HepG2 (cell line): ENCODE data around the gene TRIM44. TPM values are rescaled to one million over a fixed set of nuclear protein-coding genes. Genes with fewer than 3 reads are reported as not detected.
A peak's percentile ranks its signal among the peaks of the same experiment; 100 is the strongest.

Source experiments
- ATAC-seq: fragments of 200-7000 bp; cut with Tn5 transposase; 3 replicates; pipeline ENCODE4 v1.9.1; 2020; ENCODE audit warnings: mild to moderate bottlenecking, moderate library complexity
- BruUV-seq: library from RNA; stranded (reverse); fragments of 400-500 nt; replicated peaks from 2 replicates; lab custom pipeline; 2021; lab: Mats Ljungman, UMichigan
- CTCF ChIA-PET: fragments of 300-600 bp; formaldehyde crosslinking; extraction: SDS; loops from one replicate; lab custom pipeline; 2021; ENCODE audit warnings: low total read pairs, inconsistent platforms, low intra/inter-chr PET ratio; lab: Yijun Ruan, JAX
- POLR2A ChIA-PET: fragments of 350-600 bp; sonication (Branson Sonifier 250); formaldehyde crosslinking; loops from one replicate; lab custom pipeline; 2020; ENCODE audit warnings: antibody characterized with exemption, inconsistent platforms; lab: Yijun Ruan, JAX
- DNase-seq: peaks from one replicate; pipeline ENCODE4 v3.0.0-alpha.2; 2015; ENCODE audit warnings: low spot score
- FAIRE-seq: peaks from 3 replicates; lab custom pipeline; 2011; peaks lifted over from hg19 to GRCh38; lab: Jason Lieb, UNC
- H2AFZ ChIP-seq: one replicate; pipeline ENCODE4 v1.6.1; 2011; ENCODE audit warnings: low read length, inconsistent platforms
- H3K27ac ChIP-seq: fragments of 300-600 bp; 3 replicates; pipeline ENCODE4 v1.8.0; 2011; ENCODE audit warnings: mixed run types, mild to moderate bottlenecking, mixed read lengths, low read length, inconsistent platforms; ENCODE audit not compliant: insufficient read depth; ENCODE audit errors: extremely low read length
- H3K27me3 ChIP-seq, 2 experiments: fragments of 200-600 bp in 1 of 2; 2 replicates in 1 of 2; 3 replicates in 1 of 2; pipeline versions ENCODE4 v1.6.0 to v1.8.0; 2011; ENCODE audit warnings: low read length in 2 of 2, mild to moderate bottlenecking in 2 of 2, moderate library complexity in 2 of 2, inconsistent platforms in 1 of 2; ENCODE audit not compliant: insufficient read depth in 2 of 2, control insufficient read depth in 1 of 2
- H3K36me3 ChIP-seq, 2 experiments: fragments of 200-600 bp in 1 of 2; replicated peaks in 1 of 2; 2 replicates in 1 of 2; 3 replicates in 1 of 2; pipeline versions ENCODE4 v1.5.1 to v1.8.0; 2011; ENCODE audit warnings: low read length in 2 of 2, inconsistent platforms in 1 of 2; ENCODE audit not compliant: insufficient read depth in 2 of 2, control insufficient read depth in 1 of 2
- H3K4me1 ChIP-seq: 2 replicates; pipeline ENCODE4 v1.5.1; 2012; ENCODE audit warnings: low read length, inconsistent platforms; ENCODE audit not compliant: insufficient read depth
- H3K4me2 ChIP-seq: 2 replicates; pipeline ENCODE4 v1.6.0; 2011; ENCODE audit warnings: low read depth, low read length, inconsistent platforms
- H3K4me3 ChIP-seq, 3 experiments: fragments of 200-600 bp in 1 of 3; sonication (generic), shearing (Covaris generic) in 1 of 3; replicated peaks in 1 of 3; 2 replicates each; pipeline ENCODE4 v1.5.1; 2011 to 2016; ENCODE audit warnings: low read length in 3 of 3, inconsistent platforms in 2 of 3, low read depth in 2 of 3, mild to moderate bottlenecking in 2 of 3, control low read depth in 1 of 3, mixed read lengths in 1 of 3; ENCODE audit not compliant: insufficient read depth in 1 of 3
- H3K79me2 ChIP-seq: one replicate; pipeline ENCODE4 v1.6.1; 2011; ENCODE audit warnings: low read length, inconsistent platforms; ENCODE audit not compliant: insufficient read depth
- H3K9ac ChIP-seq: 2 replicates; pipeline ENCODE4 v1.6.0; 2011; ENCODE audit warnings: mild to moderate bottlenecking, low read depth, low read length, inconsistent platforms; ENCODE audit not compliant: insufficient read depth
- H3K9me3 ChIP-seq: 2 replicates; pipeline ENCODE4 v1.5.1; 2012; ENCODE audit warnings: mild to moderate bottlenecking, low read length
- H4K20me1 ChIP-seq: 2 replicates; pipeline ENCODE4 v1.6.0; 2011; ENCODE audit warnings: inconsistent platforms, mild to moderate bottlenecking, low read length, moderate library complexity; ENCODE audit not compliant: insufficient read depth
- BORCS8-MEF2B ChIP-seq: sonication (generic); formaldehyde crosslinking; IDR thresholded peaks from 2 replicates; pipeline ENCODE4 v1.8.0; 2022; ENCODE audit warnings: mild to moderate bottlenecking, missing genetic modification reagents
- CBFB ChIP-seq: sonication (generic); formaldehyde crosslinking; IDR thresholded peaks from 2 replicates; pipeline ENCODE4 v1.4.0; 2020; ENCODE audit warnings: missing genetic modification reagents
- EHMT2 ChIP-seq: fragments of 200-600 bp; sonication (generic); IDR thresholded peaks from 2 replicates; pipeline ENCODE4 v1.7.0; 2017; ENCODE audit warnings: antibody characterized with exemption, low read depth, low read length, borderline replicate concordance
- HOXA3 ChIP-seq: sonication (generic); formaldehyde crosslinking; IDR thresholded peaks from 2 replicates; pipeline ENCODE4 v1.5.0; 2020; ENCODE audit warnings: missing genetic modification reagents
- RAD21 ChIP-seq: fragments of 450-650 bp; formaldehyde crosslinking; IDR thresholded peaks from 2 replicates; pipeline ENCODE4 v1.5.0; 2020; ENCODE audit warnings: mild to moderate bottlenecking
- SIX1 ChIP-seq: sonication (generic); formaldehyde crosslinking; IDR thresholded peaks from 2 replicates; pipeline ENCODE4 v1.4.0; 2020; ENCODE audit warnings: missing genetic modification reagents, borderline replicate concordance
- SMC3 ChIP-seq: IDR thresholded peaks from 2 replicates; pipeline ENCODE4 v1.6.1; 2011; ENCODE audit warnings: low read length, improper control_type of control experiment
- SRF ChIP-seq: IDR thresholded peaks from 2 replicates; pipeline ENCODE4 v1.6.1; 2011; ENCODE audit warnings: mild to moderate bottlenecking, low read depth, low read length, moderate library complexity
- STAG1 ChIP-seq: sonication (generic); formaldehyde crosslinking; IDR thresholded peaks from 2 replicates; pipeline ENCODE4 v1.4.0; 2020; ENCODE audit warnings: missing genetic modification reagents
- ZNF251 ChIP-seq: sonication (generic); formaldehyde crosslinking; IDR thresholded peaks from 2 replicates; pipeline ENCODE4 v1.9.0; 2021; ENCODE audit warnings: mild to moderate bottlenecking, missing genetic modification reagents
- ZNF550 ChIP-seq: sonication (generic); formaldehyde crosslinking; IDR thresholded peaks from 2 replicates; pipeline ENCODE4 v1.4.0; 2020; ENCODE audit warnings: mild to moderate bottlenecking, missing genetic modification reagents, borderline replicate concordance
- whole genome bisulfite sequencing: methylation state at CpG from one replicate; pipeline ENCODE4 v1.1.6; 2017; ENCODE audit warnings: low lambda C conversion rate; 5-methylcytosine and 5-hydroxymethylcytosine counted together
- in situ Hi-C: cut with HindIII; loops from 2 replicates; pipeline ENCODE4 v1.10.0; 2017; ENCODE audit warnings: low pct_unique_long_range_greater_than_20kb; ENCODE audit not compliant: extremely low pct_ligation_motif_present
- intact Hi-C: fragments of 100-400 bp; cut with micrococcal nuclease; formaldehyde crosslinking; loops from one replicate; pipeline ENCODE4 v1.10.0; 2022; ENCODE audit not compliant: unreplicated experiment
- polyA plus RNA-seq, 8 experiments: library from polyadenylated mRNA; depleted of rRNA in 3 of 8; stranded (reverse) in 7 of 8; unstranded in 1 of 8; fragments of >200 nt; fragmentation: Illumina TruSeq in 4 of 8; extraction: Trizol in 4 of 8; gene quantifications; 2 replicates each; pipeline versions ENCODE4 v1.2.1 to v1.2.3, GENCODE V29; 2011 to 2016; ENCODE audit warnings: low read depth in 4 of 8, missing spikeins in 1 of 8, mixed read lengths in 1 of 8; ENCODE audit not compliant: insufficient read depth in 1 of 8
- total RNA-seq, 5 experiments: library from RNA; depleted of rRNA; stranded (reverse); fragments of >200 nt; fragmentation: Illumina TruSeq; extraction: Trizol; gene quantifications; 2 replicates each; pipeline ENCODE4 v1.2.3, GENCODE V29; 2016; ENCODE audit warnings: low read depth in 1 of 5
- TF ChIP-seq, protein P1 (sequence below): sonication (generic); formaldehyde crosslinking; IDR thresholded peaks from 2 replicates; pipeline ENCODE4 v1.8.0; 2022; ENCODE audit warnings: missing genetic modification reagents, mild to moderate bottlenecking, borderline replicate concordance
- TF ChIP-seq, protein P2 (sequence below): sonication (generic); formaldehyde crosslinking; IDR thresholded peaks from 2 replicates; pipeline ENCODE4 v1.8.0; 2022; ENCODE audit warnings: mild to moderate bottlenecking, missing genetic modification reagents, borderline replicate concordance
- TF ChIP-seq, protein P3 (sequence below): sonication (generic); formaldehyde crosslinking; IDR thresholded peaks from 2 replicates; pipeline ENCODE4 v1.9.0; 2022; ENCODE audit warnings: low read depth, missing genetic modification reagents
- TF ChIP-seq, protein P4 (sequence below): sonication (generic); formaldehyde crosslinking; IDR thresholded peaks from 2 replicates; pipeline ENCODE4 v1.5.1; 2020; ENCODE audit warnings: missing genetic modification reagents, mild to moderate bottlenecking, borderline replicate concordance
- TF ChIP-seq, protein P5 (sequence below): conservative IDR thresholded peaks from 2 replicates; pipeline ENCODE4 v1.6.1; 2018; ENCODE audit warnings: missing genetic modification reagents

Gene TRIM44
- total and polyA plus RNA-seq, 2 of the 13 experiments (the other 11 are each of a cell fraction or from before 2014, with no cell fraction given) = 22.7 to 50.3 TPM

DNA sequence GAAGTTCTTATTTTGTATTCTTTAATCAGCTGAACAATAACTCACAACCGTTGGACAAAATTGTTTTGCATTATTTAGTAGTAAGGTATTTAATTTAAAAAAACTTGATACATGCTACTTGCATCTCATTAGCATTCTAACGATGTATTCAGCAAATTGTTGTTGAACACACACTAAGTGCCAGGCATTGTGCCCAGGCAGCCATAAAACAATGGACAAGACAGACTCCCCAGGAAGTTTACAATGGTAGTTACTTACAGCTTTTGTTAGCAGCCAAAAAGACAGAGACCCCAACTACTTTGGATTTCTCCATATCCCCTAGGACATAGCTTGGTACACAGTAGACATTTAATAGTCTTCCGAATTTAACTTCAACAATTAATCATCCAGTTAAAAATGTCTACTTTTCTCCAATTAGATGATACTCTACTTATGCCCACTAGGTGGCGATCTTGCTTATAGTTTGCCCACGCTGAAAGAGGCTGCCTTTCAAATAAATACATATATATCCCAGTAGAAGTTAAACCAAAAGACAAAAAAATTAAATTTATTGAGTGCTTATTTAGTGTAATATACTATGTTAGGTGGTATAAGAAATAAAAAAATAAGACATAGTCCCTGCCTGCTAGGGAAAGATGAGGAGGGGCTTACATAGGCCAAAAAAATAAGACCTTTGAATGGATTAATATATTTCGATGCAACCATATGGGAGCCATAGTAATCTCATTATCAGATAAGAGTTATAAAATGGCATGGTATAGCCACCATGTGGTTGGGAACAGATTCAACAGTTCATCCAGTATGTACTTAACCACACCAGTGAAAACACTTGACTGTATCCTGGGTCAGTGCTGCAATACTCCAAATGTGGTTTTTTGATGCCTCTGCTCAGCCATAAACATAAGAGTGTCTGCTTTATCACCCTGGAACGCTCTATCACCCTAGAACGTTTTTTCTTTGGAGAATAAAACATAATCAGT is 46.4 kb upstream of the TRIM44 start:
- Histone ChIP-seq H4K20me1 (no peaks in the 10 kb centered on the region), H3K4me1 (peaks cover 7% of the 10 kb centered on the region; the same call in 1 of the 2 replicates), H3K27me3 (peaks cover 1 to 35% of the 10 kb centered on the region in 2 experiments; a peak in 4 of 5 replicates), H3K27ac (no peak overlapping the region), H3K9ac (no peak overlapping the region), H3K9me3 (no peaks in the 10 kb centered on the region), H3K36me3 (no peaks in the 10 kb centered on the region), H2AFZ (no peak overlapping the region), H3K79me2 (no peaks in the 10 kb centered on the region), H3K4me2 (no peak overlapping the region), H3K4me3 (no peak overlapping the region)
- WGBS = 19% methylated on average over 8 of the region's 8 CpGs
- FAIRE-seq (peak; percentile 36), DNase-seq (peak; percentile 27), ATAC-seq (no peak)
- BruUV-seq = no TSS peak
- ChIA-PET POLR2A (interaction anchor here (0.6 kb wide), 1 partner anchor 206 kb away, joined by 3 read pairs; no protein-coding TSS in a partner anchor), CTCF (interaction anchor here (0.9 to 2.7 kb wide), 4 partner anchors 206 to 650 kb away, joined by 4 to 23 read pairs (median 11); no protein-coding TSS in a partner anchor)
- intact Hi-C loops = loop anchor here (1.0 to 10.0 kb wide), 8 partner anchors 46 to 650 kb away; partner anchors contain the start of genes LDLRAD3 and TRIM44
- in situ Hi-C loops = loop anchor here (5.0 to 25.0 kb wide), 4 partner anchors 206 to 871 kb away; no protein-coding TSS in a partner anchor
- TF ChIP-seq, protein P1, sequence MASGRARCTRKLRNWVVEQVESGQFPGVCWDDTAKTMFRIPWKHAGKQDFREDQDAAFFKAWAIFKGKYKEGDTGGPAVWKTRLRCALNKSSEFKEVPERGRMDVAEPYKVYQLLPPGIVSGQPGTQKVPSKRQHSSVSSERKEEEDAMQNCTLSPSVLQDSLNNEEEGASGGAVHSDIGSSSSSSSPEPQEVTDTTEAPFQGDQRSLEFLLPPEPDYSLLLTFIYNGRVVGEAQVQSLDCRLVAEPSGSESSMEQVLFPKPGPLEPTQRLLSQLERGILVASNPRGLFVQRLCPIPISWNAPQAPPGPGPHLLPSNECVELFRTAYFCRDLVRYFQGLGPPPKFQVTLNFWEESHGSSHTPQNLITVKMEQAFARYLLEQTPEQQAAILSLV (CRISPR knock-in tag) = no peak
- TF ChIP-seq, protein P2, sequence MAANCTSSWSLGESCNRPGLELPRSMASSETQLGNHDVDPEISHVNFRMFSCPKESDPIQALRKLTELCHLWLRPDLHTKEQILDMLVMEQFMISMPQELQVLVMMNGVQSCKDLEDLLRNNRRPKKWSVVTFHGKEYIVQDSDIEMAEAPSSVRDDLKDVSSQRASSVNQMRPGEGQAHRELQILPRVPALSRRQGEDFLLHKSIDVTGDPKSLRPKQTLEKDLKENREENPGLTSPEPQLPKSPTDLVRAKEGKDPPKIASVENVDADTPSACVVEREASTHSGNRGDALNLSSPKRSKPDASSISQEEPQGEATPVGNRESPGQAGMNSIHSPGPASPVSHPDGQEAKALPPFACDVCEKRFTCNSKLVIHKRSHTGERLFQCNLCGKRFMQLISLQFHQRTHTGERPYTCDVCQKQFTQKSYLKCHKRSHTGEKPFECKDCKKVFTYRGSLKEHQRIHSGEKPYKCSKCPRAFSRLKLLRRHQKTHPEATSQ (CRISPR knock-in tag) = no peak
- TF ChIP-seq STAG1 (CRISPR knock-in tag) = peak; percentile 81
- no peak for TF ChIP-seq BORCS8-MEF2B (CRISPR knock-in tag)
- TF ChIP-seq ZNF550 (CRISPR knock-in tag) = no peak
- no peak for TF ChIP-seq SIX1 (CRISPR knock-in tag)
- no peak for TF ChIP-seq CBFB (CRISPR knock-in tag)
- TF ChIP-seq EHMT2 = no peak
- TF ChIP-seq SMC3 = peak; percentile 72
- TF ChIP-seq, protein P3, sequence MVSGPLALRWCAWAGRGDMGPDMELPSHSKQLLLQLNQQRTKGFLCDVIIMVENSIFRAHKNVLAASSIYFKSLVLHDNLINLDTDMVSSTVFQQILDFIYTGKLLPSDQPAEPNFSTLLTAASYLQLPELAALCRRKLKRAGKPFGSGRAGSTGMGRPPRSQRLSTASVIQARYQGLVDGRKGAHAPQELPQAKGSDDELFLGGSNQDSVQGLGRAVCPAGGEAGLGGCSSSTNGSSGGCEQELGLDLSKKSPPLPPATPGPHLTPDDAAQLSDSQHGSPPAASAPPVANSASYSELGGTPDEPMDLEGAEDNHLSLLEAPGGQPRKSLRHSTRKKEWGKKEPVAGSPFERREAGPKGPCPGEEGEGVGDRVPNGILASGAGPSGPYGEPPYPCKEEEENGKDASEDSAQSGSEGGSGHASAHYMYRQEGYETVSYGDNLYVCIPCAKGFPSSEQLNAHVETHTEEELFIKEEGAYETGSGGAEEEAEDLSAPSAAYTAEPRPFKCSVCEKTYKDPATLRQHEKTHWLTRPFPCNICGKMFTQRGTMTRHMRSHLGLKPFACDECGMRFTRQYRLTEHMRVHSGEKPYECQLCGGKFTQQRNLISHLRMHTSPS (CRISPR knock-in tag) = no peak
- TF ChIP-seq SRF = no peak
- TF ChIP-seq, protein P4, sequence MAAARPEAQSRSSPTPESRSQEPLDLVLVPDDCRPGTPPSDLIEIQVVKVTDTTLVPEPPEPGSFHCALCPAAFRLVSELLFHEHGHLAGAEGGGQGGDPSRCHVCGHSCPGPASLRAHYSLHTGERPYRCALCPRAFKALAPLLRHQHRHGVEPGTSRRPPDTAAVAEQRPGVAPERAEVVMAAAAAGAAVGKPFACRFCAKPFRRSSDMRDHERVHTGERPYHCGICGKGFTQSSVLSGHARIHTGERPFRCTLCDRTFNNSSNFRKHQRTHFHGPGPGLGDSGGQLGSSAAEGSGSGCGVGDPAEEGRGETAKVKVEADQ (CRISPR knock-in tag) = no peak
- TF ChIP-seq ZNF251 (CRISPR knock-in tag) = no peak
- TF ChIP-seq, protein P5, sequence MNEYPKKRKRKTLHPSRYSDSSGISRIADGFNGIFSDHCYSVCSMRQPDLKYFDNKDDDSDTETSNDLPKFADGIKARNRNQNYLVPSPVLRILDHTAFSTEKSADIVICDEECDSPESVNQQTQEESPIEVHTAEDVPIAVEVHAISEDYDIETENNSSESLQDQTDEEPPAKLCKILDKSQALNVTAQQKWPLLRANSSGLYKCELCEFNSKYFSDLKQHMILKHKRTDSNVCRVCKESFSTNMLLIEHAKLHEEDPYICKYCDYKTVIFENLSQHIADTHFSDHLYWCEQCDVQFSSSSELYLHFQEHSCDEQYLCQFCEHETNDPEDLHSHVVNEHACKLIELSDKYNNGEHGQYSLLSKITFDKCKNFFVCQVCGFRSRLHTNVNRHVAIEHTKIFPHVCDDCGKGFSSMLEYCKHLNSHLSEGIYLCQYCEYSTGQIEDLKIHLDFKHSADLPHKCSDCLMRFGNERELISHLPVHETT (CRISPR knock-in tag) = no peak
- TF ChIP-seq HOXA3 (CRISPR knock-in tag) = no peak
- peak; percentile 26; the same call in 1 of the 2 replicates for TF ChIP-seq RAD21 (CRISPR knock-in tag)
